ENCODE data around the gene BMAL1. TPM values are rescaled to one million over a fixed set of nuclear protein-coding genes. Genes with fewer than 3 reads are reported as not detected.

BMAL1 gene
- total RNA-seq, 2 donors from 2014 or later: 3.7 to 7.2 TPM

GRCh38 chr11:13349581-13349980 is 72.0 kb downstream of the BMAL1 start:
- WGBS, 2 experiments (ENCODE audit: insufficient coverage in 1 of 2, insufficient read length in 1 of 2): 67 to 91% methylated on average over 1 to 6 of the region's 6 CpGs
- H3K4me3 ChIP-seq (ENCODE audit: low read length): no peak overlapping the region
- no peaks in the 10 kb centered on the region for H3K9me3 ChIP-seq (ENCODE audit: control insufficient read depth, low read length)
- H3K27me3 ChIP-seq (ENCODE audit: control insufficient read depth, insufficient read depth, low read length, poor library complexity, severe bottlenecking): no peaks in the 10 kb centered on the region
- no peak overlapping the region for H3K9ac ChIP-seq (ENCODE audit: extremely low read depth, low read length, poor library complexity, severe bottlenecking)
- Mint-ChIP-seq H3K27ac (no peak overlapping the region), H3K4me3 (no peak overlapping the region), H3K36me3 (ENCODE audit: low read depth) (no peaks in the 10 kb centered on the region), H3K4me1 (peaks cover 4% of the 10 kb centered on the region), H3K27me3 (ENCODE audit: insufficient read depth) (peaks cover 2% of the 10 kb centered on the region), H3K9me3 (no peaks in the 10 kb centered on the region)
- no peaks in the 10 kb centered on the region for H3K4me1 ChIP-seq (ENCODE audit: control insufficient read depth, insufficient read depth, low read length)
- DNase-seq: no peak
- no peak overlapping the region for H3K27ac ChIP-seq (ENCODE audit: low read depth, low read length)
- no peaks in the 10 kb centered on the region for H3K36me3 ChIP-seq (ENCODE audit: control insufficient read depth, insufficient read depth, low read length)
- TF ChIP-seq CTCF (conservative IDR thresholded peaks at IDR 0.05): no peak

- Mint-ChIP-seq H3K27me3 (ENCODE audit: insufficient read depth) (no peaks in the 10 kb centered on the region), H3K36me3 (ENCODE audit: low read depth) (no peaks in the 10 kb centered on the region), H3K9me3 (no peaks in the 10 kb centered on the region), H3K4me1 (no peaks in the 10 kb centered on the region), H3K4me3 (no peak overlapping the region), H3K27ac (no peak overlapping the region)
- H3K27me3 ChIP-seq (ENCODE audit: control insufficient read depth, insufficient read depth, low read length, poor library complexity, severe bottlenecking): no peaks in the 10 kb centered on the region
- H3K36me3 ChIP-seq (ENCODE audit: control insufficient read depth, insufficient read depth, low read length): no peaks in the 10 kb centered on the region
- no peak for TF ChIP-seq CTCF (conservative IDR thresholded peaks at IDR 0.05)
- 90 to 96% methylated on average over 5 to 6 of the region's 6 CpGs for WGBS, 2 experiments (ENCODE audit: insufficient coverage in 1 of 2, insufficient read length in 1 of 2)
- H3K4me3 ChIP-seq (ENCODE audit: low read length): no peak overlapping the region
- no peaks in the 10 kb centered on the region for H3K4me1 ChIP-seq (ENCODE audit: control insufficient read depth, insufficient read depth, low read length)
- no peaks in the 10 kb centered on the region for H3K9me3 ChIP-seq (ENCODE audit: control insufficient read depth, low read length)
- H3K27ac ChIP-seq (ENCODE audit: low read depth, low read length): no peak overlapping the region
- no peak for DNase-seq
- H3K9ac ChIP-seq (ENCODE audit: extremely low read depth, low read length, poor library complexity, severe bottlenecking): no peak overlapping the region
Measured at GRCh38 chr11:13352711-13353110, 75.1 kb downstream of the BMAL1 start.

DNA sequence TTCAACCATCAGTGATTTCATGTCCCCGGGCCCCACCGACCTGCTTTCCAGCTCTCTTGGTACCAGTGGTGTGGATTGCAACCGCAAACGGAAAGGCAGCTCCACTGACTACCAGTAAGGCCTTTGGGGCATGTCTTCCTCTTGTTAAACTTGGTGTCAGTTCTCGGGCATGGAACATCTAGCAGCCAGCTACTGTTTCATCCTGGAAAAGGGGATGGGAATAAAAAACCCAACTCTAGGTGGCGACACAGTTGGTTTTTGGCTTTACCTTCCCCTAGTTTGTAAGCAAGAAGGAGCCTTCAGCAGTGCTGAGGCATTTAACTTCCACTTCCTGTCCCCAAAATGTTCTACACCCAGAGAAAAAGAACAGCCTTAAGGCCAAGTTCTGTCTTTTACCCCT is 76.7 kb downstream of the BMAL1 start:
- Histone ChIP-seq H3K4me3 (ENCODE audit: low read length) (no peak overlapping the region), H3K27me3 (ENCODE audit: control insufficient read depth, insufficient read depth, low read length, poor library complexity, severe bottlenecking) (no peaks in the 10 kb centered on the region), H3K4me1 (ENCODE audit: control insufficient read depth, insufficient read depth, low read length) (no peaks in the 10 kb centered on the region), H3K9me3 (ENCODE audit: control insufficient read depth, low read length) (no peaks in the 10 kb centered on the region), H3K9ac (ENCODE audit: extremely low read depth, low read length, poor library complexity, severe bottlenecking) (no peak overlapping the region), H3K27ac (ENCODE audit: low read depth, low read length) (no peak overlapping the region), H3K36me3 (ENCODE audit: control insufficient read depth, insufficient read depth, low read length) (no peaks in the 10 kb centered on the region)
- peak; percentile 75 for TF ChIP-seq CTCF (conservative IDR thresholded peaks at IDR 0.05)
- 72 to 81% methylated on average over 6 of the region's 6 CpGs for WGBS, 2 experiments (ENCODE audit: insufficient coverage in 1 of 2, insufficient read length in 1 of 2)
- Mint-ChIP-seq H3K9me3 (no peaks in the 10 kb centered on the region), H3K4me1 (no peaks in the 10 kb centered on the region), H3K27ac (peak overlapping the region; percentile 39), H3K4me3 (no peak overlapping the region), H3K27me3 (ENCODE audit: insufficient read depth) (no peaks in the 10 kb centered on the region), H3K36me3 (ENCODE audit: low read depth) (no peaks in the 10 kb centered on the region)
- DNase-seq: peak; percentile 85

Measured in endodermal cell (in vitro differentiated cells).